ENCODE results near the gene CLTCL1. TPM values are rescaled to one million over a fixed set of nuclear protein-coding genes. Genes with fewer than 3 reads are reported as not detected.
"Not testable (repeated sequence)": the region's sequence is repeated elsewhere in the genome, so short reads cannot be mapped to it uniquely, and the experiment has no call there.

The CLTCL1 gene
- total and polyA plus RNA-seq, 4 donors, result 2.6 to 9.2 (median 4.3) TPM

GRCh38 chr22:19329454-19329853 lies 37.9 kb upstream of the CLTCL1 start:
- no peak overlapping the region for H3K27ac ChIP-seq (ENCODE audit: low read depth in 1 of 2, low read length in 1 of 2)
- no peak for DNase-seq
- ATAC-seq (ENCODE audit: insufficient read depth, low FRiP score), result peak; percentile 2
- H3K4me3 ChIP-seq, result no peak overlapping the region
- H3K9me3 ChIP-seq (ENCODE audit: control insufficient read depth in 4 of 4, insufficient read depth in 3 of 4, low read length in 3 of 4), result peaks cover 0 to 11% (median 3%) of the 10 kb centered on the region in 4 donors
- no peak for TF ChIP-seq CTCF (IDR thresholded peaks at IDR 0.05; ENCODE audit: control extremely low read depth, extremely low read depth)
- H3K4me1 ChIP-seq (ENCODE audit: control insufficient read depth in 5 of 5, insufficient read depth in 5 of 5, low read length in 5 of 5), result no peaks in the 10 kb centered on the region
- H3K36me3 ChIP-seq (ENCODE audit: control insufficient read depth in 4 of 4, insufficient read depth in 4 of 4, low read length in 4 of 4), result peaks cover 14 to 20% (median 17%) of the 10 kb centered on the region in 4 donors
- no peaks in the 10 kb centered on the region for H3K27me3 ChIP-seq (ENCODE audit: control insufficient read depth in 3 of 3, insufficient read depth in 3 of 3, low read length in 2 of 3)
- no peak overlapping the region for H3K9ac ChIP-seq (ENCODE audit: insufficient read depth in 1 of 2, low read length in 2 of 2)
- 76 to 93% methylated on average over 3 of the region's 3 CpGs for WGBS, 2 donors

GRCh38 chr22:19325296-19325948 lies 33.9 kb upstream of the CLTCL1 start:
- DNase-seq, result no peak
- ATAC-seq (ENCODE audit: insufficient read depth, low FRiP score), result no peak
- Histone ChIP-seq H3K9me3 (ENCODE audit: control insufficient read depth in 4 of 4, insufficient read depth in 3 of 4, low read length in 3 of 4) (peaks cover 0 to 4% (median under 1%) of the 10 kb centered on the region in 4 donors), H3K4me1 (ENCODE audit: control insufficient read depth in 5 of 5, insufficient read depth in 5 of 5, low read length in 5 of 5) (no peaks in the 10 kb centered on the region), H3K36me3 (ENCODE audit: control insufficient read depth in 4 of 4, insufficient read depth in 4 of 4, low read length in 4 of 4) (peaks cover 7 to 11% (median 10%) of the 10 kb centered on the region in 4 donors), H3K27ac (ENCODE audit: low read depth in 1 of 2, low read length in 1 of 2) (no peak overlapping the region), H3K27me3 (ENCODE audit: control insufficient read depth in 3 of 3, insufficient read depth in 3 of 3, low read length in 2 of 3) (no peaks in the 10 kb centered on the region), H3K4me3 (no peak overlapping the region), H3K9ac (ENCODE audit: insufficient read depth in 1 of 2, low read length in 2 of 2) (no peak overlapping the region)
- WGBS, 2 donors, result 84 to 93% methylated on average over 5 of the region's 5 CpGs
- no peak for TF ChIP-seq CTCF (IDR thresholded peaks at IDR 0.05; ENCODE audit: control extremely low read depth, extremely low read depth)

GRCh38 chr22:19323420-19323819 lies 31.9 kb upstream of the CLTCL1 start:
- H3K4me3 ChIP-seq; H3K9me3 ChIP-seq (ENCODE audit: control insufficient read depth in 4 of 4, insufficient read depth in 3 of 4, low read length in 3 of 4); H3K36me3 ChIP-seq (ENCODE audit: control insufficient read depth in 4 of 4, insufficient read depth in 4 of 4, low read length in 4 of 4); H3K27me3 ChIP-seq (ENCODE audit: control insufficient read depth in 3 of 3, insufficient read depth in 3 of 3, low read length in 2 of 3); H3K4me1 ChIP-seq (ENCODE audit: control insufficient read depth in 5 of 5, insufficient read depth in 5 of 5, low read length in 5 of 5); ATAC-seq (ENCODE audit: insufficient read depth, low FRiP score); H3K27ac ChIP-seq (ENCODE audit: low read depth in 1 of 2, low read length in 1 of 2); DNase-seq; H3K9ac ChIP-seq (ENCODE audit: insufficient read depth in 1 of 2, low read length in 2 of 2): not testable (repeated sequence)
- 86 to 95% methylated on average over 6 of the region's 6 CpGs for WGBS, 2 donors

GRCh38 chr22:19321757-19322156 lies 30.2 kb upstream of the CLTCL1 start:
- Histone ChIP-seq H3K9me3 (ENCODE audit: control insufficient read depth in 4 of 4, insufficient read depth in 3 of 4, low read length in 3 of 4) (peaks cover 0 to 7% (median 2%) of the 10 kb centered on the region in 4 donors), H3K4me1 (ENCODE audit: control insufficient read depth in 5 of 5, insufficient read depth in 5 of 5, low read length in 5 of 5) (no peaks in the 10 kb centered on the region), H3K27me3 (ENCODE audit: control insufficient read depth in 3 of 3, insufficient read depth in 3 of 3, low read length in 2 of 3) (no peaks in the 10 kb centered on the region), H3K36me3 (ENCODE audit: control insufficient read depth in 4 of 4, insufficient read depth in 4 of 4, low read length in 4 of 4) (no peaks in the 10 kb centered on the region), H3K27ac (ENCODE audit: low read depth in 1 of 2, low read length in 1 of 2) (no peak overlapping the region), H3K9ac (ENCODE audit: insufficient read depth in 1 of 2, low read length in 2 of 2) (no peak overlapping the region), H3K4me3 (no peak overlapping the region)
- no peak for TF ChIP-seq CTCF (IDR thresholded peaks at IDR 0.05; ENCODE audit: control extremely low read depth, extremely low read depth)
- no peak for ATAC-seq (ENCODE audit: insufficient read depth, low FRiP score)
- DNase-seq, result no peak
- WGBS, 2 donors, result 38 to 80% methylated on average over 2 of the region's 2 CpGs

- 95 to 96% methylated on average over 8 of the region's 8 CpGs for WGBS, 2 donors
- H3K9me3 ChIP-seq (ENCODE audit: control insufficient read depth in 4 of 4, insufficient read depth in 3 of 4, low read length in 3 of 4), result peaks cover 0 to 11% (median 3%) of the 10 kb centered on the region in 4 donors
- H3K27me3 ChIP-seq (ENCODE audit: control insufficient read depth in 3 of 3, insufficient read depth in 3 of 3, low read length in 2 of 3); H3K36me3 ChIP-seq (ENCODE audit: control insufficient read depth in 4 of 4, insufficient read depth in 4 of 4, low read length in 4 of 4); H3K4me3 ChIP-seq; H3K9ac ChIP-seq (ENCODE audit: insufficient read depth in 1 of 2, low read length in 2 of 2); H3K4me1 ChIP-seq (ENCODE audit: control insufficient read depth in 5 of 5, insufficient read depth in 5 of 5, low read length in 5 of 5); H3K27ac ChIP-seq (ENCODE audit: low read depth in 1 of 2, low read length in 1 of 2); ATAC-seq (ENCODE audit: insufficient read depth, low FRiP score); DNase-seq: not testable (repeated sequence)
Measured at GRCh38 chr22:19320136-19320535, 28.6 kb upstream of the CLTCL1 start.
